Astrocyte (in vitro differentiated cells and primary cell): Measurements from ENCODE around the gene SRRM4.

ENCODE experiments used
- CTCF ChIP-seq: IDR thresholded peaks from 2 replicates; pipeline ENCODE4 v1.5.1; 2011; ENCODE audit warnings: low read depth, mild to moderate bottlenecking, inconsistent platforms, low read length, moderate library complexity; ENCODE audit not compliant: insufficient read depth
- EZH2 ChIP-seq: IDR thresholded peaks from 2 replicates; pipeline ENCODE4 v1.6.1; 2012; ENCODE audit warnings: mild to moderate bottlenecking, low read length, inconsistent platforms; ENCODE audit not compliant: insufficient read depth

DNA sequence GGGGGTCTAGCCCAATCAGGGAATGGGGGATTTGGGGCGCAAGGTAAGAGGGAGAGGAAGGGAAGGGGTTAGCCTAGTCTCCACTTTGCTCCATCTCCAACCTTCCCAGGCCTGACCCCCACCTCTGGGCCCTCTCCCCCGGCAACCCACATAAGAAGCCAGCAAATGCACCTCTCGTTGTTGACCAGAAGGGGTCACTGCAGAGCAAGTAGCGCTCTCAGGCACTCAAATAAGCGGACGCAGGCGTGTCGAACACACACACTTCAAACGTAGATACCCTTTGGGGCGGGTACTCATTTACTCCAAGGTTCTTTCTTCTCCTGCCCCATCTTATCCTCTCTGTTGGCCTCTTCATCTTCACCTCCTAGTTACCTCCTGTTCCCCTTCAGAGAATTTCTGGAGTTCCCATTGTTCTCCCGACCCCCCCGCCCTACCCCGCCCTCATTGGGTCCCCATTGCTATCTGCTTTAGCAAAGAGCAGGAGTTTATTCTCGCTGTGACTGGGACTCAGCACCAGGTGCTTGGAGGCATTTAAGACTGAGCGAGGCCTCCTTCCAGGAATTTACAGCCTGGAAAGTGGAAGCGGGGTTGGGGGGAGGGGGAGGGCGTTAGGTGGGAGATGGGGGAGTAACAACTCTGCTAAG is 1.5 kb upstream of the SRRM4 start:
- peak; percentile 41 for TF ChIP-seq CTCF
- TF ChIP-seq EZH2: no peak
